ENCODE results near the gene SLCO2B1.

The SLCO2B1 gene

GRCh38 chr11:75188671-75189070, 37.8 kb downstream of the SLCO2B1 start:
- no peak for TF ChIP-seq ZC3H10 (CRISPR knock-in tag; IDR thresholded peaks at IDR 0.05)
- TF ChIP-seq TCF4 (CRISPR knock-in tag; IDR thresholded peaks at IDR 0.05; ENCODE audit: borderline replicate concordance), result no peak
- TF ChIP-seq CSDC2 (CRISPR knock-in tag; IDR thresholded peaks at IDR 0.05), result no peak
- TF ChIP-seq GLIS3 (CRISPR knock-in tag; IDR thresholded peaks at IDR 0.05), result no peak
- no peak for TF ChIP-seq ESRRG (CRISPR knock-in tag; IDR thresholded peaks at IDR 0.05)
- no peak for TF ChIP-seq PPARA (CRISPR knock-in tag; IDR thresholded peaks at IDR 0.05; ENCODE audit: borderline replicate concordance)
- no peak for TF ChIP-seq ARNTL (CRISPR knock-in tag; IDR thresholded peaks at IDR 0.05; ENCODE audit: borderline replicate concordance, low read depth)
- TF ChIP-seq TOX (CRISPR knock-in tag; IDR thresholded peaks at IDR 0.05; ENCODE audit: borderline replicate concordance), result no peak
- no peak for TF ChIP-seq OSR1 (CRISPR knock-in tag; IDR thresholded peaks at IDR 0.05)
- ATAC-seq, result no peak

- no peak for ATAC-seq
These were observed 38.2 kb downstream of the SLCO2B1 start for GRCh38 chr11:75189108-75189507.

GRCh38 chr11:75189911-75190310, 39.0 kb downstream of the SLCO2B1 start:
- ATAC-seq, result no peak
- TF ChIP-seq BACH2 (CRISPR knock-in tag; IDR thresholded peaks at IDR 0.05; ENCODE audit: borderline replicate concordance), result no peak
- TF ChIP-seq ARNTL (CRISPR knock-in tag; IDR thresholded peaks at IDR 0.05; ENCODE audit: borderline replicate concordance, low read depth), result no peak
- no peak for TF ChIP-seq SNAI2 (CRISPR knock-in tag; IDR thresholded peaks at IDR 0.05)

More at GRCh38 chr11:75189108-75189507, 38.2 kb downstream of the SLCO2B1 start:
- TF ChIP-seq CSDC2 (CRISPR knock-in tag; IDR thresholded peaks at IDR 0.05) (no peak), TCF4 (CRISPR knock-in tag; IDR thresholded peaks at IDR 0.05; ENCODE audit: borderline replicate concordance) (no peak), OSR1 (CRISPR knock-in tag; IDR thresholded peaks at IDR 0.05) (no peak), RARB (CRISPR knock-in tag; IDR thresholded peaks at IDR 0.05) (no peak), PATZ1 (CRISPR knock-in tag; IDR thresholded peaks at IDR 0.05; ENCODE audit: borderline replicate concordance) (no peak), GLIS3 (CRISPR knock-in tag; IDR thresholded peaks at IDR 0.05) (no peak), ZNF70 (CRISPR knock-in tag; IDR thresholded peaks at IDR 0.05) (no peak)

GRCh38 chr11:75190652-75191329, 39.9 kb downstream of the SLCO2B1 start:
- no peak for TF ChIP-seq BACH2 (CRISPR knock-in tag; IDR thresholded peaks at IDR 0.05; ENCODE audit: borderline replicate concordance)
- TF ChIP-seq ESRRG (CRISPR knock-in tag; IDR thresholded peaks at IDR 0.05), result no peak
- ATAC-seq, result no peak

GRCh38 chr11:75191330-75191717, 40.4 kb downstream of the SLCO2B1 start:
- TF ChIP-seq SNAI2 (CRISPR knock-in tag; IDR thresholded peaks at IDR 0.05) (no peak), BACH2 (CRISPR knock-in tag; IDR thresholded peaks at IDR 0.05; ENCODE audit: borderline replicate concordance) (no peak), ZNF565 (CRISPR knock-in tag; conservative IDR thresholded peaks at IDR 0.05; ENCODE audit: low read depth) (no peak), OSR1 (CRISPR knock-in tag; IDR thresholded peaks at IDR 0.05) (no peak), GLIS3 (CRISPR knock-in tag; IDR thresholded peaks at IDR 0.05) (no peak), PATZ1 (CRISPR knock-in tag; IDR thresholded peaks at IDR 0.05; ENCODE audit: borderline replicate concordance) (no peak), ZC3H10 (CRISPR knock-in tag; IDR thresholded peaks at IDR 0.05) (no peak), ZFP3 (CRISPR knock-in tag; IDR thresholded peaks at IDR 0.05) (no peak), ARNTL (CRISPR knock-in tag; IDR thresholded peaks at IDR 0.05; ENCODE audit: borderline replicate concordance, low read depth) (no peak), POU6F1 (CRISPR knock-in tag; IDR thresholded peaks at IDR 0.05; ENCODE audit: borderline replicate concordance, low read depth) (no peak), ZNF70 (CRISPR knock-in tag; IDR thresholded peaks at IDR 0.05) (no peak)
- no peak for ATAC-seq

GRCh38 chr11:75193271-75193670, 42.4 kb downstream of the SLCO2B1 start:
- ATAC-seq, result no peak
- TF ChIP-seq ESRRG (CRISPR knock-in tag; IDR thresholded peaks at IDR 0.05), result no peak
- no peak for TF ChIP-seq ZNF565 (CRISPR knock-in tag; conservative IDR thresholded peaks at IDR 0.05; ENCODE audit: low read depth)
- TF ChIP-seq TCF4 (CRISPR knock-in tag; IDR thresholded peaks at IDR 0.05; ENCODE audit: borderline replicate concordance), result no peak
- no peak for TF ChIP-seq PPARA (CRISPR knock-in tag; IDR thresholded peaks at IDR 0.05; ENCODE audit: borderline replicate concordance)
- TF ChIP-seq ZNF8 (CRISPR knock-in tag; IDR thresholded peaks at IDR 0.05), result no peak
- no peak for TF ChIP-seq SNAI2 (CRISPR knock-in tag; IDR thresholded peaks at IDR 0.05)
- no peak for TF ChIP-seq RARB (CRISPR knock-in tag; IDR thresholded peaks at IDR 0.05)
- TF ChIP-seq ZC3H10 (CRISPR knock-in tag; IDR thresholded peaks at IDR 0.05), result no peak
- TF ChIP-seq TOX (CRISPR knock-in tag; IDR thresholded peaks at IDR 0.05; ENCODE audit: borderline replicate concordance), result no peak
- TF ChIP-seq TSHZ2 (CRISPR knock-in tag; IDR thresholded peaks at IDR 0.05), result no peak
- TF ChIP-seq ARNTL (CRISPR knock-in tag; IDR thresholded peaks at IDR 0.05; ENCODE audit: borderline replicate concordance, low read depth), result no peak
- no peak for TF ChIP-seq BACH2 (CRISPR knock-in tag; IDR thresholded peaks at IDR 0.05; ENCODE audit: borderline replicate concordance)
- TF ChIP-seq ZNF70 (CRISPR knock-in tag; IDR thresholded peaks at IDR 0.05), result no peak
- no peak for TF ChIP-seq ISL1 (CRISPR knock-in tag; IDR thresholded peaks at IDR 0.05)
- TF ChIP-seq ZFP3 (CRISPR knock-in tag; IDR thresholded peaks at IDR 0.05), result no peak

All from SK-N-SH treated with all-trans-retinoic acid at 6 μM for 48 hours (cell line).